Liver (tissue), 9 donors: ENCODE results near the gene C9orf72. TPM values are rescaled to one million over a fixed set of nuclear protein-coding genes. Genes with fewer than 3 reads are reported as not detected.

Experiments
- DNase-seq: peaks from one replicate; pipeline ENCODE4 v3.0.0-alpha.2; 2017; ENCODE audit warnings: low spot score
- H3K27ac ChIP-seq, 2 donors: one replicate each; pipeline ENCODE4 v1.7.0; 2013; ENCODE audit warnings: inconsistent platforms in 2 of 2, low read length in 2 of 2, control low read depth in 1 of 2, low read depth in 1 of 2, mild to moderate bottlenecking in 1 of 2
- H3K27me3 ChIP-seq, 4 donors: one replicate each; pipeline versions ENCODE4 v1.6.1 to v1.7.0; 2013; ENCODE audit warnings: low read length in 3 of 4, inconsistent platforms in 1 of 4, mild to moderate bottlenecking in 1 of 4, moderate library complexity in 1 of 4; ENCODE audit not compliant: control insufficient read depth in 4 of 4, insufficient read depth in 4 of 4
- H3K36me3 ChIP-seq, 4 donors: one replicate each; pipeline versions ENCODE4 v1.6.1 to v1.7.0; 2013; ENCODE audit warnings: low read length in 3 of 4, mild to moderate bottlenecking in 3 of 4, low read depth in 1 of 4, moderate library complexity in 1 of 4; ENCODE audit not compliant: control insufficient read depth in 4 of 4, insufficient read depth in 3 of 4
- H3K4me1 ChIP-seq, 4 donors: one replicate each; pipeline versions ENCODE4 v1.6.1 to v1.7.0; 2013; ENCODE audit warnings: low read length in 3 of 4, mild to moderate bottlenecking in 3 of 4, moderate library complexity in 1 of 4; ENCODE audit not compliant: control insufficient read depth in 4 of 4, insufficient read depth in 4 of 4
- H3K4me3 ChIP-seq, 3 donors: one replicate each; pipeline versions ENCODE4 v1.6.1 to v1.7.0; 2013; ENCODE audit warnings: low read length in 3 of 3, control low read depth in 1 of 3, low read depth in 1 of 3, mild to moderate bottlenecking in 1 of 3
- H3K9ac ChIP-seq, 2 donors: one replicate each; pipeline ENCODE4 v1.7.0; 2013; ENCODE audit warnings: low read length in 2 of 2, mild to moderate bottlenecking in 2 of 2, moderate library complexity in 2 of 2, control low read depth in 1 of 2, low read depth in 1 of 2
- H3K9me3 ChIP-seq, 4 donors: one replicate each; pipeline versions ENCODE4 v1.6.1 to v1.7.0; 2013; ENCODE audit warnings: low read length in 3 of 4; ENCODE audit not compliant: control insufficient read depth in 4 of 4
- FOXA1 ChIP-seq: IDR thresholded peaks from 2 replicates; pipeline ENCODE4 v1.6.1; 2016; ENCODE audit warnings: antibody characterized with exemption
- FOXA2 ChIP-seq: IDR thresholded peaks from 2 replicates; pipeline ENCODE4 v1.6.1; 2016; ENCODE audit warnings: antibody characterized with exemption
- GABPA ChIP-seq, 2 donors: IDR thresholded peaks in 1 of 2; conservative IDR thresholded peaks in 1 of 2; 2 replicates each; pipeline ENCODE4 v1.6.1; 2016; ENCODE audit warnings: antibody characterized with exemption in 2 of 2, mild to moderate bottlenecking in 1 of 2, moderate library complexity in 1 of 2
- HNF4A ChIP-seq, 2 donors: conservative IDR thresholded peaks; 2 replicates each; pipeline ENCODE4 v1.6.1; 2016; ENCODE audit warnings: antibody characterized with exemption in 2 of 2, mild to moderate bottlenecking in 2 of 2
- HNF4G ChIP-seq: IDR thresholded peaks from 2 replicates; pipeline ENCODE4 v1.6.1; 2016; ENCODE audit warnings: antibody characterized with exemption
- JUND ChIP-seq, 2 donors: IDR thresholded peaks; 2 replicates each; pipeline ENCODE4 v1.6.1; 2016; ENCODE audit warnings: antibody characterized with exemption in 2 of 2
- RAD21 ChIP-seq, 2 donors: IDR thresholded peaks; 2 replicates each; pipeline ENCODE4 v1.6.1; 2016; ENCODE audit warnings: antibody characterized with exemption in 2 of 2, mild to moderate bottlenecking in 2 of 2
- RXRA ChIP-seq, 2 donors: IDR thresholded peaks; 2 replicates each; pipeline ENCODE4 v1.6.1; 2017 to 2018; ENCODE audit warnings: antibody characterized with exemption in 2 of 2, mild to moderate bottlenecking in 1 of 2
- SP1 ChIP-seq: IDR thresholded peaks from 2 replicates; pipeline ENCODE4 v1.6.1; 2018; ENCODE audit warnings: antibody characterized with exemption, mild to moderate bottlenecking
- TAF1 ChIP-seq: conservative IDR thresholded peaks from 2 replicates; pipeline ENCODE4 v1.6.1; 2016; ENCODE audit warnings: antibody characterized with exemption, mild to moderate bottlenecking
- YY1 ChIP-seq: IDR thresholded peaks from 2 replicates; pipeline ENCODE4 v1.6.1; 2016; ENCODE audit warnings: antibody characterized with exemption, mild to moderate bottlenecking
- WGBS: extraction: QIAGEN DNeasy Blood & Tissue Kit; methylation state at CpG from one replicate; pipeline ENCODE4 v1.1.7; 2013; 5-methylcytosine and 5-hydroxymethylcytosine counted together
- polyA plus RNA-seq, 2 donors: library from polyadenylated mRNA; stranded (reverse) in 1 of 2; unstranded in 1 of 2; fragments of 200-250 nt in 1 of 2; fragments of >200 nt in 1 of 2; fragmentation: Nextera tagmentation in 1 of 2; extraction: Ambion mirVana in 1 of 2; gene quantifications; one replicate each; pipeline versions ENCODE4 v1.2.1 to v1.2.3, GENCODE V29; 2013 to 2015
- total RNA-seq, 2 donors: library from RNA; depleted of rRNA; stranded (reverse); fragments of >200 nt; gene quantifications; one replicate each; pipeline ENCODE4 v1.2.3, GENCODE V29; 2014
- TF ChIP-seq, protein P1 (sequence below): IDR thresholded peaks from 2 replicates; pipeline ENCODE4 v1.6.1; 2016; ENCODE audit warnings: antibody characterized with exemption, mild to moderate bottlenecking
- TF ChIP-seq, protein P2 (sequence below): IDR thresholded peaks from 2 replicates; pipeline ENCODE4 v1.6.1; 2016; ENCODE audit warnings: antibody characterized with exemption
- TF ChIP-seq, protein P3 (sequence below): IDR thresholded peaks from 2 replicates; pipeline ENCODE4 v1.6.1; 2016; ENCODE audit warnings: antibody characterized with exemption
- TF ChIP-seq, protein P4 (sequence below): fragments of 150-350 bp; IDR thresholded peaks from 2 replicates; pipeline ENCODE4 v1.5.1; 2017; ENCODE audit warnings: improper control_type of control experiment, low read depth, low read length; ENCODE audit not compliant: missing input control
- donor health status: healthy.
- donor health status: healthy.
- donor health status: healthy.
- donor health status: healthy.
- donor health status: healthy.

Gene C9orf72
- total and polyA plus RNA-seq, 4 donors, result 2.8 to 14.1 (median 8.6) TPM

DNA sequence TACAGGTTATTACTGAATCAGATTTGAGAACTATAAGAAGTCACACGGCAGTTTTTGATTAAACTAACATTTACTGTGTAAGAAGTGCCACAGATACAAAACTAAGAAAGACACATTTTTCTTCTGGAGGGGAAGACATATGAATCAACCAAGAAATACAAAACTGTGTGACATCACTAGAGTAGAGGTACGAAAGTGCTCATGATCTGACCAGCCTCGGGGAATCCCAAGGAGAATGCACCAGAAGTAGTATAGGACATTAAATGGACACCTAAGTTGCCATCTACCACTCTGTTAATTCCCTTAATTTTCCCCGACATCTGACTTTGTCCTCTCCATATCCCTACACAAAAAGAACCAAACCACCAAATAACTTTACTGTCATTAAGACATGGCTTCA, 54.5 kb downstream of the C9orf72 start (continued):
- TF ChIP-seq, protein P1, sequence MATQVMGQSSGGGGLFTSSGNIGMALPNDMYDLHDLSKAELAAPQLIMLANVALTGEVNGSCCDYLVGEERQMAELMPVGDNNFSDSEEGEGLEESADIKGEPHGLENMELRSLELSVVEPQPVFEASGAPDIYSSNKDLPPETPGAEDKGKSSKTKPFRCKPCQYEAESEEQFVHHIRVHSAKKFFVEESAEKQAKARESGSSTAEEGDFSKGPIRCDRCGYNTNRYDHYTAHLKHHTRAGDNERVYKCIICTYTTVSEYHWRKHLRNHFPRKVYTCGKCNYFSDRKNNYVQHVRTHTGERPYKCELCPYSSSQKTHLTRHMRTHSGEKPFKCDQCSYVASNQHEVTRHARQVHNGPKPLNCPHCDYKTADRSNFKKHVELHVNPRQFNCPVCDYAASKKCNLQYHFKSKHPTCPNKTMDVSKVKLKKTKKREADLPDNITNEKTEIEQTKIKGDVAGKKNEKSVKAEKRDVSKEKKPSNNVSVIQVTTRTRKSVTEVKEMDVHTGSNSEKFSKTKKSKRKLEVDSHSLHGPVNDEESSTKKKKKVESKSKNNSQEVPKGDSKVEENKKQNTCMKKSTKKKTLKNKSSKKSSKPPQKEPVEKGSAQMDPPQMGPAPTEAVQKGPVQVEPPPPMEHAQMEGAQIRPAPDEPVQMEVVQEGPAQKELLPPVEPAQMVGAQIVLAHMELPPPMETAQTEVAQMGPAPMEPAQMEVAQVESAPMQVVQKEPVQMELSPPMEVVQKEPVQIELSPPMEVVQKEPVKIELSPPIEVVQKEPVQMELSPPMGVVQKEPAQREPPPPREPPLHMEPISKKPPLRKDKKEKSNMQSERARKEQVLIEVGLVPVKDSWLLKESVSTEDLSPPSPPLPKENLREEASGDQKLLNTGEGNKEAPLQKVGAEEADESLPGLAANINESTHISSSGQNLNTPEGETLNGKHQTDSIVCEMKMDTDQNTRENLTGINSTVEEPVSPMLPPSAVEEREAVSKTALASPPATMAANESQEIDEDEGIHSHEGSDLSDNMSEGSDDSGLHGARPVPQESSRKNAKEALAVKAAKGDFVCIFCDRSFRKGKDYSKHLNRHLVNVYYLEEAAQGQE, result no peak
- TF ChIP-seq SP1, result no peak
- TF ChIP-seq YY1, result no peak
- no peak for TF ChIP-seq RXRA (IDR thresholded peaks at IDR 0.05)
- no peak for TF ChIP-seq TAF1
- TF ChIP-seq RAD21 (IDR thresholded peaks at IDR 0.05), result no peak
- TF ChIP-seq FOXA1, result no peak
- no peak for TF ChIP-seq HNF4A (conservative IDR thresholded peaks at IDR 0.05)
- TF ChIP-seq GABPA (IDR thresholded peaks at IDR 0.05 in 1 of 2, conservative IDR thresholded peaks at IDR 0.05 in 1 of 2), result no peak

DNA sequence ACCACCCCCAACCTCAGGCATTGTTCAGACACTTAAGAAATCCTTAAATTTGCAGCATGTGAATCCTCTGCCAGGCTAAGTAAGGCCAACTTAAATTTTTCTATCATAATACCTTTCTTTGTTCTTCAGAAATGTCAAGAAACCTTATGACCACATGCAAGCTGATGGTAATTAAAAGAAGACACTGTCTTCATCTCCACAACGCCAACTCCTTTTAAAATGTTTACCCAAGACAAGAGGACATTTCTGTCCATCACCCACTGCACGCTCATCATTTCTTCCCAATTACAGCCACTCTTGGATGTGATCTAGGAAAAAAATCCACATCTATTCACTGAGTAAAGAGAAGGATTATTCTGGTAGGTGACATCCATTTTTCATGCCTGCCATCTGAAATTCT, 55.3 kb downstream of the C9orf72 start:
- H3K27ac ChIP-seq, result no peak overlapping the region
- TF ChIP-seq HNF4A (conservative IDR thresholded peaks at IDR 0.05) (no peak), YY1 (no peak), FOXA1 (no peak), RAD21 (IDR thresholded peaks at IDR 0.05) (no peak), TAF1 (no peak), FOXA2 (no peak), HNF4G (no peak), SP1 (no peak), JUND (IDR thresholded peaks at IDR 0.05) (no peak), RXRA (IDR thresholded peaks at IDR 0.05) (no peak)
- TF ChIP-seq, protein P2, sequence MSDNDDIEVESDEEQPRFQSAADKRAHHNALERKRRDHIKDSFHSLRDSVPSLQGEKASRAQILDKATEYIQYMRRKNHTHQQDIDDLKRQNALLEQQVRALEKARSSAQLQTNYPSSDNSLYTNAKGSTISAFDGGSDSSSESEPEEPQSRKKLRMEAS, result no peak
- TF ChIP-seq, protein P1, result no peak
- TF ChIP-seq, protein P3, sequence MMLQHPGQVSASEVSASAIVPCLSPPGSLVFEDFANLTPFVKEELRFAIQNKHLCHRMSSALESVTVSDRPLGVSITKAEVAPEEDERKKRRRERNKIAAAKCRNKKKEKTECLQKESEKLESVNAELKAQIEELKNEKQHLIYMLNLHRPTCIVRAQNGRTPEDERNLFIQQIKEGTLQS, result no peak
- TF ChIP-seq, protein P4, sequence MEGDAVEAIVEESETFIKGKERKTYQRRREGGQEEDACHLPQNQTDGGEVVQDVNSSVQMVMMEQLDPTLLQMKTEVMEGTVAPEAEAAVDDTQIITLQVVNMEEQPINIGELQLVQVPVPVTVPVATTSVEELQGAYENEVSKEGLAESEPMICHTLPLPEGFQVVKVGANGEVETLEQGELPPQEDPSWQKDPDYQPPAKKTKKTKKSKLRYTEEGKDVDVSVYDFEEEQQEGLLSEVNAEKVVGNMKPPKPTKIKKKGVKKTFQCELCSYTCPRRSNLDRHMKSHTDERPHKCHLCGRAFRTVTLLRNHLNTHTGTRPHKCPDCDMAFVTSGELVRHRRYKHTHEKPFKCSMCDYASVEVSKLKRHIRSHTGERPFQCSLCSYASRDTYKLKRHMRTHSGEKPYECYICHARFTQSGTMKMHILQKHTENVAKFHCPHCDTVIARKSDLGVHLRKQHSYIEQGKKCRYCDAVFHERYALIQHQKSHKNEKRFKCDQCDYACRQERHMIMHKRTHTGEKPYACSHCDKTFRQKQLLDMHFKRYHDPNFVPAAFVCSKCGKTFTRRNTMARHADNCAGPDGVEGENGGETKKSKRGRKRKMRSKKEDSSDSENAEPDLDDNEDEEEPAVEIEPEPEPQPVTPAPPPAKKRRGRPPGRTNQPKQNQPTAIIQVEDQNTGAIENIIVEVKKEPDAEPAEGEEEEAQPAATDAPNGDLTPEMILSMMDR, result no peak
- H3K27me3 ChIP-seq, result no peaks in the 10 kb centered on the region
- H3K4me3 ChIP-seq, result no peak overlapping the region
- H3K9me3 ChIP-seq, result no peaks in the 10 kb centered on the region
- H3K36me3 ChIP-seq, result no peaks in the 10 kb centered on the region
- H3K4me1 ChIP-seq, result no peaks in the 10 kb centered on the region
- no peak overlapping the region for H3K9ac ChIP-seq
- 93% methylated on average over 2 of the region's 2 CpGs for WGBS
- no peak for DNase-seq
